ENCODE measurements around the gene DHX40.

Gene DHX40

DNA sequence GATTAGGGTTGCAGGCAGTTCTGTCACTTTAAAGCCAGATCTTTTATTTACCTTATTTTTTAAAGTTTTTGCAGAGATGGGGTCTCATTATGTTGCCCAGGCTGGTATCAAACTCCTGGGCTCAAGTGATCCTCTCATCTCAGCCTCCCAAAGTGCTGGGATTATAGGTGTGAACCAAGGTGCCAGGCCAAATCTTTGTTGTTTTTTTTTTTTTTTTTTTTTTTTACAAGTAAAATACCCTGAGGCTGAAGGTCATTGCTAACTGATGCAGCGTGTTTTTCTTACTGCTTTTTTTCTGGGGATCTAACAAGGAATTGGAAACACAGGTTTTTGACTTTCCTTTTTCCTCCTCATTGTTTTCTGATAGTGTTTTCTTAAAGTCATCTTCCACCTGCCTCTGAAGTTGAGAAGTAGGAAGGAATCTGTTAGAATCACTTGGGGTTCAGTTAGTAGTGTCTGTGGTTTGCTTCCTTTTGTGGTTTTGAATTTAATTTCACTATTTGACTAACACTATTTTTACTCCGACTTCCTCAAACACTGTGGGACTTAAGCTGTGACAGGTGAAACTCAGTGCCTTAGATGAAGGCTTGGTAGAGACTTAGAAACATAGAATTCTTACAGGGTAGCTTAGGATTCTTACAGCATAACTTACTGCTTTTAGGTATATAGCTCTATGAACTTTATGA is 76.5 kb downstream of the DHX40 start:
- H3K4me3 ChIP-seq (ENCODE audit: low read depth, low read length) = no peak overlapping the region
- TF ChIP-seq, protein P1, sequence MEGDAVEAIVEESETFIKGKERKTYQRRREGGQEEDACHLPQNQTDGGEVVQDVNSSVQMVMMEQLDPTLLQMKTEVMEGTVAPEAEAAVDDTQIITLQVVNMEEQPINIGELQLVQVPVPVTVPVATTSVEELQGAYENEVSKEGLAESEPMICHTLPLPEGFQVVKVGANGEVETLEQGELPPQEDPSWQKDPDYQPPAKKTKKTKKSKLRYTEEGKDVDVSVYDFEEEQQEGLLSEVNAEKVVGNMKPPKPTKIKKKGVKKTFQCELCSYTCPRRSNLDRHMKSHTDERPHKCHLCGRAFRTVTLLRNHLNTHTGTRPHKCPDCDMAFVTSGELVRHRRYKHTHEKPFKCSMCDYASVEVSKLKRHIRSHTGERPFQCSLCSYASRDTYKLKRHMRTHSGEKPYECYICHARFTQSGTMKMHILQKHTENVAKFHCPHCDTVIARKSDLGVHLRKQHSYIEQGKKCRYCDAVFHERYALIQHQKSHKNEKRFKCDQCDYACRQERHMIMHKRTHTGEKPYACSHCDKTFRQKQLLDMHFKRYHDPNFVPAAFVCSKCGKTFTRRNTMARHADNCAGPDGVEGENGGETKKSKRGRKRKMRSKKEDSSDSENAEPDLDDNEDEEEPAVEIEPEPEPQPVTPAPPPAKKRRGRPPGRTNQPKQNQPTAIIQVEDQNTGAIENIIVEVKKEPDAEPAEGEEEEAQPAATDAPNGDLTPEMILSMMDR (IDR thresholded peaks at IDR 0.05; ENCODE audit: low read depth, low read length) = no peak

DNA sequence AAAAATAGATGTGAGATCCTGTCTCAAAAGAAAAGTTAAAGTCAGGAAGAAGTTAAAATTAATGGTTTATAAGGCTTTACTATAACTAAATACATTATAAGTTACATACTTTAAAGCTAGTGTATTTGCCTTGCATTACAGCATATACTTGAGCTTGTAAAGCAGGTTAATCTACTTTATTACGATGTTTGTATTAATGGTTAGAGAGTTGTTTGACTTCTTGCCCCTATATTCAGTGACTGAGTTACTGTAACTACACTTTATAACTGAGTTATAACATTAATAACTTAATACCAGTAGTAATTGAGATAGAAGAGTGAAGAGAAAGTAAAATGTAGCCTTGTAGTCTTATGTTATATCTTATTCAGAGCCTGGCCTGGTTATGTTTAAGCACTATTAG is 77.2 kb downstream of the DHX40 start:
- H3K4me3 ChIP-seq (ENCODE audit: low read depth, low read length) = no peak overlapping the region
- TF ChIP-seq, protein P1 (IDR thresholded peaks at IDR 0.05; ENCODE audit: low read depth, low read length) = no peak

DNA sequence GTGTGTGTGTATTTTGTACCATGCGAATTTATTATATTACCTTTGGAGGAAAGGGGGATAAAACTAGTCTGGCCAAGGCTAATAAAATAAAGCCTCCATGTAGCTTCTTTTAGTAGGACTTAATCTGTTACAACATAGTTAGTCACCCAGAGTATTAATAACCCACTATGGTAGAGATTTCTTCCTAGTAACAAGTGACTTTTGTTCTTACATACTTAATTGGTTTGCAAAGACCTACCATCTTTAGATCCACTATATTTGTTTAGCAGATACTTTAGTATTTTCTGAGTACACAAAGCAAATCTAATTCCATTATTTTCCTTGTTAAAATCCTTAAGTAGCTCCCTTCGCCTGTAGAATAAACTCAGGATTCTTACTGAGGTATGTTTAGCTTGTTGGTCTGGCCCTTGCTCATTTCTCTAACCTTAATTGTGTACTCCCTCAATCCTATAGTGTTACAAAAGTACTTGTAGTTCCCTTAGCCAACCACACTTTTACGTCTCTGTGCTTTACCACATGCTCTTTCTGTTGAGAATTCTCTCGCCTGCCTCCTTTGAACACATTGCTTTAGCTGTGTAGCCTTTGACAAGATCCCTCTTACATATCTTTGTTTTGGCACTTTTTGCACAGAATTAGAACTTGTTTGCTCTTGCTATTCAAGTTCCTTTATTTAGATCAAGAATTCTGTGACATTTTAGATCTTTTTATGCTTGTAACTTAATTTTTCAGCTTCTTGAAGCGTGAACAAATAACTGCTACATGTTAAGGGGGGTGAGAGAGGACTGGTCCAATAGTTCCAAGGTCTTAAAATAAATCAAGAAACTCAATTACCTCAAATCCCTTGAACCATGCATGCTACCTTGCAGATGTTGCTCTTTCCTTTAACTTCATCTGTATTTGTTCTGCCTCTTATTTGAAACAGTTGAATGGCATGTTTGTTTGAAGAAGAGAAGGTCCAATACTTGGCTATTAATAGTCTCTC is 78.0 kb downstream of the DHX40 start:
- no peak overlapping the region for H3K4me3 ChIP-seq (ENCODE audit: low read depth, low read length)
- TF ChIP-seq, protein P1 (IDR thresholded peaks at IDR 0.05; ENCODE audit: low read depth, low read length) = no peak

DNA sequence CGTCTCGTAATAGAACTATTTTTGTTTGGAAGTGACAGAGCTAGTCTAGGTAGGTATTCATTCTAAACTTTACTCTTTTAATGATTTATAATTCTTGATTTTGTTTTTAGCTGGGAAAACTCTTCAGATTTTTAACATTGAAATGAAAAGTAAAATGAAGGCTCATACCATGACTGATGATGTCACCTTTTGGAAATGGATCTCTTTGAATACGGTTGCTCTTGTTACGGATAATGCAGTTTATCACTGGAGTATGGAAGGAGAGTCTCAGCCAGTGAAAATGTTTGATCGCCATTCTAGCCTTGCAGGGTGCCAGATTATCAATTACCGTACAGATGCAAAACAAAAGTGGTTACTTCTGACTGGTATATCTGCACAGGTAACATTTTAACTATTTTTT is 81.9 kb downstream of the DHX40 start:
- no peak overlapping the region for H3K4me3 ChIP-seq (ENCODE audit: low read depth, low read length)
- TF ChIP-seq, protein P1 (IDR thresholded peaks at IDR 0.05; ENCODE audit: low read depth, low read length) = no peak

DNA sequence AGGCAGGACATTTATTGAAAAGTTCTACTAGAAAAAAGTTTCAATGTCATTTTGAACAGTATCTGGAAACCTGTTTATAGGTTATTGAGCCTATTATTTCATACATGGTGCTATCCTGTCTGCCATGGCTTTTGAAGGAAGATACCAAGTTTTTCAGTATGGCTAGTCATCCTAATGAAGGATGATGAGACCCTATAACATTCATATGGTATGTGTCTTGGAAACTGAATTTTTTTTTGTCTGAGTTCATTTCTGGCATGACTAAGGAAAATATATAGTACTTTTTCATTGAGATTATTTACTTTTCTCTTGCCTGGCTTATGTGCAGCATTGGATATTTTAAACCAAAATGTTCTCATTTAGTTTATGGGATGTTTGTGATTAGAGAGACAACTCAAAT is 84.5 kb downstream of the DHX40 start:
- H3K4me3 ChIP-seq (ENCODE audit: low read depth, low read length) = no peak overlapping the region

DNA sequence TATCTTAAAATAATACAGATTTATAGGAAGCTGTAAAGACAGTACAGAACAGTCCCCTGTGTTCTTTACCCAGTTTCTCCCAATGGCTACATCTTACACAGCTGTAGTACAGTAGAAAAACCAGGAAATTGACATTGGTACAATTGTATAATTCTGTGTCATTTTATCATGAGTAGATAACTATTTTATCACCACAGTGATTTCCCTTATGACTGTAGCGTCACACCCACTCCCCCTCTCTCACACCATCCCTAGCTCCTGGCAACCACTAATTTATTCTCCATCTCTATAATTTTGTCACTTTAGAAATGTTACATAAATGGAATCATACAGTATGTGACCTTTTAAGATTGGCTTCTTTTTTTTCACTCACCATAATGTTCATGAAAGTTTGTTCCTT is 85.2 kb downstream of the DHX40 start:
- TF ChIP-seq, protein P1 (IDR thresholded peaks at IDR 0.05; ENCODE audit: low read depth, low read length) = no peak
- H3K4me3 ChIP-seq (ENCODE audit: low read depth, low read length) = no peak overlapping the region

More for the DNA sequence above, 84.5 kb downstream of the DHX40 start:
- TF ChIP-seq, protein P1 (IDR thresholded peaks at IDR 0.05; ENCODE audit: low read depth, low read length) = no peak

DNA sequence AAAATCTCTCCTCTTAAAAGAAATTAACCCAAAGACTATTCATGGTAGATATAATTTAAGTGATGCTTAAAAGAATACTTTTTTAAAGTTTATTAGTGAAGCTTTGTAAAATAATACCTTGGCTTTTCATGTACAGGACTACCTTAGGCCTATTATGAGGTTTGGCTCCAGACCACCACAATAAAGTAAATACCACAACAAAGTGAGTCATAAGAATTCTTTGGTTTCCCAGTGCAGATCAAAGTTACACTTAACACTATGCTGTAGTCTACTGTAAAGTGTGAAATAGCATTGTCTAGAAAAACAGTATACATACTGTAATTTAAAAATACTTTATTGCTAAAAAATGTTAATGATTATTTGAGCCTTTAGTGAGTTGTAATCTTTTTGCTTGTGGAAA is 85.9 kb downstream of the DHX40 start:
- no peak overlapping the region for H3K4me3 ChIP-seq (ENCODE audit: low read depth, low read length)
- TF ChIP-seq, protein P1 (IDR thresholded peaks at IDR 0.05; ENCODE audit: low read depth, low read length) = no peak

Data from WI38 (cell line).